Loucy (cell line): ENCODE results near the gene NTN1.

ENCODE experiments used
- H2AFZ ChIP-seq: fragments of 200-600 bp; sonication (generic); 2 replicates; pipeline ENCODE4 v1.6.0; 2016; ENCODE audit warnings: antibody characterized with exemption, mild to moderate bottlenecking, low read length, moderate library complexity
- H3F3A ChIP-seq: fragments of 200-600 bp; 2 replicates; pipeline ENCODE4 v1.6.0; 2016; ENCODE audit warnings: antibody characterized with exemption, low read depth, mild to moderate bottlenecking
- H3K27me3 ChIP-seq: fragments of 200-600 bp; sonication (generic); 2 replicates; pipeline ENCODE4 v1.6.1; 2014; ENCODE audit warnings: low read length, mild to moderate bottlenecking; ENCODE audit not compliant: insufficient read depth, poor library complexity, severe bottlenecking
- H3K36me3 ChIP-seq: fragments of 200-600 bp; sonication (generic); 2 replicates; pipeline ENCODE4 v1.6.1; 2016; ENCODE audit warnings: low read length; ENCODE audit not compliant: insufficient read depth
- H3K4me1 ChIP-seq: fragments of 200-600 bp; sonication (generic); 2 replicates; pipeline ENCODE4 v1.5.1; 2014; ENCODE audit warnings: low read length, mild to moderate bottlenecking; ENCODE audit not compliant: insufficient read depth, poor library complexity, severe bottlenecking
- H3K4me2 ChIP-seq: fragments of 200-600 bp; sonication (generic); 2 replicates; pipeline ENCODE4 v1.6.0; 2014; ENCODE audit warnings: antibody characterized with exemption, low read length, low read depth, mild to moderate bottlenecking; ENCODE audit not compliant: poor library complexity, severe bottlenecking
- H3K4me3 ChIP-seq: fragments of 200-600 bp; sonication (generic); 2 replicates; pipeline ENCODE4 v1.5.1; 2014; ENCODE audit warnings: low read length, mild to moderate bottlenecking, mixed read lengths; ENCODE audit not compliant: poor library complexity, severe bottlenecking
- H3K79me2 ChIP-seq: fragments of 200-600 bp; sonication (generic); 2 replicates; pipeline ENCODE4 v1.6.1; 2014; ENCODE audit warnings: low read length; ENCODE audit not compliant: insufficient read depth
- H3K9ac ChIP-seq: fragments of 200-600 bp; sonication (generic); 2 replicates; pipeline ENCODE4 v1.6.0; 2014; ENCODE audit warnings: mild to moderate bottlenecking, low read depth, low read length, moderate library complexity; ENCODE audit not compliant: poor library complexity, severe bottlenecking
- H3K9me2 ChIP-seq: fragments of 200-600 bp; sonication (generic); replicated peaks from 2 replicates; pipeline ENCODE4 v1.6.1; 2016; ENCODE audit warnings: low read depth, low read length, mixed read lengths
- H3K9me3 ChIP-seq: fragments of 200-600 bp; sonication (generic); 2 replicates; pipeline ENCODE4 v1.6.1; 2014; ENCODE audit warnings: mild to moderate bottlenecking, antibody characterized with exemption, low read length, low read depth; ENCODE audit not compliant: insufficient read depth
- H4K20me1 ChIP-seq: fragments of 200-600 bp; sonication (generic); 2 replicates; pipeline ENCODE4 v1.6.0; 2014; ENCODE audit warnings: antibody characterized with exemption, low read length, mild to moderate bottlenecking; ENCODE audit not compliant: insufficient read depth, poor library complexity, severe bottlenecking
- EZH2phosphoT487 ChIP-seq: fragments of 200-600 bp; IDR thresholded peaks from 2 replicates; pipeline ENCODE4 v1.6.1; 2018; ENCODE audit warnings: antibody characterized with exemption, mild to moderate bottlenecking, moderate library complexity, borderline replicate concordance
- TF ChIP-seq, protein P1 (sequence below): fragments of 200-600 bp; sonication (generic); conservative IDR thresholded peaks from 2 replicates; pipeline ENCODE4 v1.5.1; 2014; ENCODE audit warnings: mild to moderate bottlenecking, antibody characterized with exemption, low read length

NTN1 gene

DNA sequence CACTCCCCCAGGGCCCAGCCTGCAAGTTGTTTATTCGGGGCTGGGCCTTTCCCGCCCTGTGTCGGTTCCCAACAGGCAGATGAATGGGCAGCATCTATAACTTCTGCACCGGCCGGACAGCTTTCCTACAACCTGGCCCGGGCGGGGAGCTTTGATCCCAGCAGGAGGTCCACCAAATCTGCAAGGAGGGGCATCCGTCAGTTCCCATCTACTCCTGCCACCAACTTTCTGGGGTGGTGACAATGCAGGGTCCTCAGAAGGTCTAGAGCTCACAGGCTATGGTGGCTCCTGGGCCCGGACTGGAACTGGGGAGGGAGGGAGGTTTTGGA, 211.9 kb downstream of the NTN1 start:
- Histone ChIP-seq H3K27me3 (no peaks in the 10 kb centered on the region), H3K4me1 (no peaks in the 10 kb centered on the region), H3K9ac (no peak overlapping the region), H3F3A (no peaks in the 10 kb centered on the region), H3K9me2 (no peaks in the 10 kb centered on the region), H3K79me2 (no peaks in the 10 kb centered on the region), H2AFZ (no peak overlapping the region), H3K9me3 (no peaks in the 10 kb centered on the region), H3K4me2 (no peak overlapping the region), H3K4me3 (no peak overlapping the region), H4K20me1 (no peaks in the 10 kb centered on the region), H3K36me3 (no peaks in the 10 kb centered on the region)
- no peak for TF ChIP-seq EZH2phosphoT487

DNA sequence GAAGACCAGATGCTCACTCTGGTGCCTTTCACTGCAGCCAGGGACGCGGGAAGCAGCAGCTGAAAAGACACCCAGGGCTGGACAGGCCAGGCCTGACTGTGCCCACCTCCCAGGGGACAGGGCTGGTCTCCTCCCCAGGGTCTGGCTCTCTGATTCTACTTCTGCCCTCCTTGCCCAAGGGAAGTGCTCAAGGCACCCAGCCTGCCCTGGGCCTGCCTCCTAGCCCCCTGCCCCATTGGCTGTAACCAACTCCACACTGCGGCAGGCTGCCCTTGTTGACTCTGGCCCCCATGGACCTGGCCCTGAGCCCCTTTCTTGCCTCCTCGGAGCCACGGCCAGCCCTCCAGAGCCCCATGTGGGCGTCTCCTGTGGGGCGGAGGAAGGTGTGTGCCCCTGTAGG, 212.5 kb downstream of the NTN1 start:
- Histone ChIP-seq H3K4me1 (no peaks in the 10 kb centered on the region), H4K20me1 (no peaks in the 10 kb centered on the region), H3K4me2 (no peak overlapping the region), H3K4me3 (no peak overlapping the region), H3K9ac (no peak overlapping the region), H3K27me3 (no peaks in the 10 kb centered on the region), H3F3A (no peaks in the 10 kb centered on the region), H3K36me3 (no peaks in the 10 kb centered on the region), H2AFZ (no peak overlapping the region), H3K9me2 (no peaks in the 10 kb centered on the region), H3K9me3 (no peaks in the 10 kb centered on the region), H3K79me2 (no peaks in the 10 kb centered on the region)
- no peak for TF ChIP-seq EZH2phosphoT487
- TF ChIP-seq, protein P1, sequence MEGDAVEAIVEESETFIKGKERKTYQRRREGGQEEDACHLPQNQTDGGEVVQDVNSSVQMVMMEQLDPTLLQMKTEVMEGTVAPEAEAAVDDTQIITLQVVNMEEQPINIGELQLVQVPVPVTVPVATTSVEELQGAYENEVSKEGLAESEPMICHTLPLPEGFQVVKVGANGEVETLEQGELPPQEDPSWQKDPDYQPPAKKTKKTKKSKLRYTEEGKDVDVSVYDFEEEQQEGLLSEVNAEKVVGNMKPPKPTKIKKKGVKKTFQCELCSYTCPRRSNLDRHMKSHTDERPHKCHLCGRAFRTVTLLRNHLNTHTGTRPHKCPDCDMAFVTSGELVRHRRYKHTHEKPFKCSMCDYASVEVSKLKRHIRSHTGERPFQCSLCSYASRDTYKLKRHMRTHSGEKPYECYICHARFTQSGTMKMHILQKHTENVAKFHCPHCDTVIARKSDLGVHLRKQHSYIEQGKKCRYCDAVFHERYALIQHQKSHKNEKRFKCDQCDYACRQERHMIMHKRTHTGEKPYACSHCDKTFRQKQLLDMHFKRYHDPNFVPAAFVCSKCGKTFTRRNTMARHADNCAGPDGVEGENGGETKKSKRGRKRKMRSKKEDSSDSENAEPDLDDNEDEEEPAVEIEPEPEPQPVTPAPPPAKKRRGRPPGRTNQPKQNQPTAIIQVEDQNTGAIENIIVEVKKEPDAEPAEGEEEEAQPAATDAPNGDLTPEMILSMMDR, result no peak

DNA sequence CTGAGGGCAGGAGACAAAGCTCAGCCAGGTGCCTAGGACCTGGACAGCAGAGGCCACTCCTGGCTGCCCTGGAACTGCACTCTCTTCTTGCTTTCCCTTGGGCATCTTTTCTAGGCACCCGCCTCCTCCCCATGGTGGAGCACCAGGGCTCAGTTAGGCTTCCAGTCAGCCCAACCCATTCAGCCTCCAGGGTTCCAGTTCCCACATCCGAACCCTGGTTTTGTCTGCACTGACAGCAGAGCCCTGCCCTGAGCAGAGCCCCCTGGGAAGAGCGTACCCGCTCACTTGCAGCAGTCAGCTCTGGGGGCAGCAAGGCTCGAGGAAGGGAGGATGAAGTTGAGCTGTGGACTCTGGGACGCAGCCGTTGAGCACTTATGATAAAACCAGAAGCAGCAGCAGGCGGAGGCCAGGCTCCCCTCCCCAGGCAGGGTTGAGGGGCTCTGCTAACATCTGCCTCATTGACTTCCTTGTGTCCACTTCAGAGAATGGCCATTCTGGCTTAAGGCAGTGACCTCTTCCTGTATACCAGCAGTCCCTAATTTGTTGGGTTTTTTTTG, 213.2 kb downstream of the NTN1 start:
- Histone ChIP-seq H3K4me2 (no peak overlapping the region), H3K9ac (no peak overlapping the region), H3K4me3 (no peak overlapping the region), H4K20me1 (no peaks in the 10 kb centered on the region), H3K9me3 (no peaks in the 10 kb centered on the region), H3K36me3 (no peaks in the 10 kb centered on the region), H3F3A (no peaks in the 10 kb centered on the region), H3K9me2 (no peaks in the 10 kb centered on the region), H3K4me1 (no peaks in the 10 kb centered on the region), H3K27me3 (no peaks in the 10 kb centered on the region), H3K79me2 (no peaks in the 10 kb centered on the region), H2AFZ (no peak overlapping the region)
- TF ChIP-seq EZH2phosphoT487, result no peak

DNA sequence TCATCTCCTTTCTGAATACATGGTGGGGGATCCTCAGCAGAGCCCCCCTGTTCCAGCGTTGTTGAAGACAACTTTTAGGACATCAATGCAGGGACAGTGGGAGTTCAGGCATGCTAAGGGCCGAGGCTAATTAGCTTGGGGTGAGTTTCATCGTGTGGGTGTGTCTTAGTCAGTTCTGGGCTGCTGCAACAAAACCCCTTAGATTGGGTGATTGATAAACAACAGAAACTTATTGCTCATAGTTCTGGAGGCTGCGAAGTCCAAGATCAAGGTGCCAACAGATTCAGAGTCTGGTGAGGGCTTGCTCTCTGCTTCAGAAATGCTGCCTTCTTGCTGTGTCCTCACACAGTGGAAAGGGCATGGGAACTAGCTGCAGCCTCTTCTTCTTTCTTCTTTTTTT, 214.0 kb downstream of the NTN1 start:
- no peak overlapping the region for H3K4me2 ChIP-seq
- H2AFZ ChIP-seq, result no peak overlapping the region
- no peaks in the 10 kb centered on the region for H3K9me3 ChIP-seq
- no peaks in the 10 kb centered on the region for H3K79me2 ChIP-seq
- H3K27me3 ChIP-seq, result no peaks in the 10 kb centered on the region
- H3K9ac ChIP-seq, result no peak overlapping the region
- H3K4me1 ChIP-seq, result no peaks in the 10 kb centered on the region
- no peak overlapping the region for H3K4me3 ChIP-seq
- no peaks in the 10 kb centered on the region for H4K20me1 ChIP-seq
- H3K9me2 ChIP-seq, result no peaks in the 10 kb centered on the region
- no peaks in the 10 kb centered on the region for H3K36me3 ChIP-seq
- H3F3A ChIP-seq, result no peaks in the 10 kb centered on the region
- TF ChIP-seq, protein P1, result no peak
- TF ChIP-seq EZH2phosphoT487, result no peak
